Measurements from ENCODE around the gene GABPB2.

Gene GABPB2

GRCh38 chr1:151060657-151061421 is 9.7 kb upstream of the GABPB2 start:
- Histone ChIP-seq H4K20me1 (ENCODE audit: insufficient read depth, low read length) (no peaks in the 10 kb centered on the region), H3K4me1 (ENCODE audit: insufficient read depth, low read length, severe bottlenecking) (peaks cover 46% of the 10 kb centered on the region), H3K27ac (ENCODE audit: low read depth, low read length, poor library complexity, severe bottlenecking) (peak overlapping the region; percentile 64), H3F3A (ENCODE audit: insufficient read depth, low read length) (0 out of 2 replicates have a peak, but pooled peaks cover 3% of the 10 kb centered on the region), H2AFZ (ENCODE audit: low read length) (peak overlapping the region; percentile 39; the same call in 1 of the 2 replicates), H3K9ac (ENCODE audit: low read length) (peak overlapping the region; percentile 86), H3K79me2 (ENCODE audit: insufficient read depth, low read length) (peaks cover 19% of the 10 kb centered on the region; the same call in 1 of the 2 replicates), H3K9me3 (ENCODE audit: low read length) (no peaks in the 10 kb centered on the region), H3K36me3 (ENCODE audit: insufficient read depth, low read length) (peaks cover 11% of the 10 kb centered on the region; the same call in 1 of the 2 replicates), H3K27me3 (ENCODE audit: insufficient read depth, low read length) (no peaks in the 10 kb centered on the region), H3K4me3 (ENCODE audit: low read depth, low read length, poor library complexity, severe bottlenecking) (peak overlapping the region; percentile 81), H3K4me2 (ENCODE audit: low read length) (peak overlapping the region; percentile 96), H3K9me2 (ENCODE audit: low read depth, low read length) (no peaks in the 10 kb centered on the region)
- no peak for TF ChIP-seq EZH2 (IDR thresholded peaks at IDR 0.05; ENCODE audit: borderline replicate concordance, low read length)
- TF ChIP-seq, protein P1, sequence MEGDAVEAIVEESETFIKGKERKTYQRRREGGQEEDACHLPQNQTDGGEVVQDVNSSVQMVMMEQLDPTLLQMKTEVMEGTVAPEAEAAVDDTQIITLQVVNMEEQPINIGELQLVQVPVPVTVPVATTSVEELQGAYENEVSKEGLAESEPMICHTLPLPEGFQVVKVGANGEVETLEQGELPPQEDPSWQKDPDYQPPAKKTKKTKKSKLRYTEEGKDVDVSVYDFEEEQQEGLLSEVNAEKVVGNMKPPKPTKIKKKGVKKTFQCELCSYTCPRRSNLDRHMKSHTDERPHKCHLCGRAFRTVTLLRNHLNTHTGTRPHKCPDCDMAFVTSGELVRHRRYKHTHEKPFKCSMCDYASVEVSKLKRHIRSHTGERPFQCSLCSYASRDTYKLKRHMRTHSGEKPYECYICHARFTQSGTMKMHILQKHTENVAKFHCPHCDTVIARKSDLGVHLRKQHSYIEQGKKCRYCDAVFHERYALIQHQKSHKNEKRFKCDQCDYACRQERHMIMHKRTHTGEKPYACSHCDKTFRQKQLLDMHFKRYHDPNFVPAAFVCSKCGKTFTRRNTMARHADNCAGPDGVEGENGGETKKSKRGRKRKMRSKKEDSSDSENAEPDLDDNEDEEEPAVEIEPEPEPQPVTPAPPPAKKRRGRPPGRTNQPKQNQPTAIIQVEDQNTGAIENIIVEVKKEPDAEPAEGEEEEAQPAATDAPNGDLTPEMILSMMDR (IDR thresholded peaks at IDR 0.05; ENCODE audit: low read length): no peak

DNA sequence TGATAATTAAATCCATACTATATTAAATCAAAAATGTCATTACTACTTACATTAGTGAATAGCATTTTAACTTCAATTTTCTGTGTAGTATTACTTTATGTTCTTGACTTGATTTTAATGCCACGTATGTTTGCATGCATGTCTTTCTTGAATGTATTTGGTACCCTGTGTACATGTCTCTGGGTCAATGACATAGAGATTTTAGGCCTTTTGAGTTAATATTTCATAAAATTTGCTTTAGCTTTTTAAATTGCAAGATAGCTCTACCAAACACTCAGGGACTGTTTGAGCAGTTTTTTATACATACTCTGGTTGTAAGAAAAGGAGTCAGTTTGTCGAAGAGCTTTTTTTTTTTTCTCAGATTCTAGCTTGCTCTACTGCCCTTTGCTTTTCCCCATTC is 8.9 kb upstream of the GABPB2 start:
- Histone ChIP-seq H3K4me2 (ENCODE audit: low read length) (peak overlapping the region; percentile 96), H3K27ac (ENCODE audit: low read depth, low read length, poor library complexity, severe bottlenecking) (peak overlapping the region; percentile 64), H3K27me3 (ENCODE audit: insufficient read depth, low read length) (no peaks in the 10 kb centered on the region), H3K4me3 (ENCODE audit: low read depth, low read length, poor library complexity, severe bottlenecking) (peak overlapping the region; percentile 81), H3K79me2 (ENCODE audit: insufficient read depth, low read length) (peaks cover 19% of the 10 kb centered on the region; the same call in 1 of the 2 replicates), H3K9ac (ENCODE audit: low read length) (peak overlapping the region; percentile 86; the same call in 1 of the 2 replicates), H3K4me1 (ENCODE audit: insufficient read depth, low read length, severe bottlenecking) (peaks cover 42% of the 10 kb centered on the region), H3K36me3 (ENCODE audit: insufficient read depth, low read length) (peaks cover 4% of the 10 kb centered on the region; the same call in 1 of the 2 replicates), H3K9me2 (ENCODE audit: low read depth, low read length) (no peaks in the 10 kb centered on the region), H3K9me3 (ENCODE audit: low read length) (no peaks in the 10 kb centered on the region), H4K20me1 (ENCODE audit: insufficient read depth, low read length) (no peaks in the 10 kb centered on the region), H3F3A (ENCODE audit: insufficient read depth, low read length) (0 out of 2 replicates have a peak, but pooled peaks cover 3% of the 10 kb centered on the region), H2AFZ (ENCODE audit: low read length) (no peak overlapping the region)
- TF ChIP-seq EZH2 (IDR thresholded peaks at IDR 0.05; ENCODE audit: borderline replicate concordance, low read length): no peak
- TF ChIP-seq, protein P1 (IDR thresholded peaks at IDR 0.05; ENCODE audit: low read length): no peak

- Histone ChIP-seq H3K79me2 (ENCODE audit: insufficient read depth, low read length) (peaks cover 19% of the 10 kb centered on the region; the same call in 1 of the 2 replicates), H3K4me1 (ENCODE audit: insufficient read depth, low read length, severe bottlenecking) (peaks cover 31% of the 10 kb centered on the region), H3K9me3 (ENCODE audit: low read length) (no peaks in the 10 kb centered on the region), H3K9me2 (ENCODE audit: low read depth, low read length) (no peaks in the 10 kb centered on the region), H3K27me3 (ENCODE audit: insufficient read depth, low read length) (no peaks in the 10 kb centered on the region), H3K9ac (ENCODE audit: low read length) (no peak overlapping the region), H3K4me2 (ENCODE audit: low read length) (no peak overlapping the region), H2AFZ (ENCODE audit: low read length) (no peak overlapping the region), H3K4me3 (ENCODE audit: low read depth, low read length, poor library complexity, severe bottlenecking) (no peak overlapping the region), H4K20me1 (ENCODE audit: insufficient read depth, low read length) (no peaks in the 10 kb centered on the region), H3K27ac (ENCODE audit: low read depth, low read length, poor library complexity, severe bottlenecking) (no peak overlapping the region), H3F3A (ENCODE audit: insufficient read depth, low read length) (0 out of 2 replicates have a peak, but pooled peaks cover 5% of the 10 kb centered on the region), H3K36me3 (ENCODE audit: insufficient read depth, low read length) (no peaks in the 10 kb centered on the region)
- no peak for TF ChIP-seq EZH2 (IDR thresholded peaks at IDR 0.05; ENCODE audit: borderline replicate concordance, low read length)
- TF ChIP-seq, protein P1 (IDR thresholded peaks at IDR 0.05; ENCODE audit: low read length): no peak
Observed at GRCh38 chr1:151062741-151063371, 7.7 kb upstream of the GABPB2 start.
